Breast epithelium (tissue), 4 donors: ENCODE measurements around the gene MICAL2. TPM values are rescaled to one million over a fixed set of nuclear protein-coding genes. Genes with fewer than 3 reads are reported as not detected.
A peak's percentile ranks its signal among the peaks of the same experiment; 100 is the strongest.

Experiments
- DNase-seq, 2 donors: peaks; one replicate each; pipeline ENCODE4 v3.0.0-alpha.2; 2019; ENCODE audit warnings: low spot score in 2 of 2
- H3K27ac ChIP-seq, 2 donors: fragments of 200-600 bp; sonication (generic) in 1 of 2; one replicate each; pipeline ENCODE4 v1.5.1; 2016 to 2019; ENCODE audit warnings: mild to moderate bottlenecking in 1 of 2
- H3K27me3 ChIP-seq, 2 donors: fragments of 200-600 bp; sonication (generic) in 1 of 2; one replicate each; pipeline versions ENCODE4 v1.5.1 to v1.6.0; 2017 to 2019; ENCODE audit warnings: control low read depth in 1 of 2, mild to moderate bottlenecking in 1 of 2
- H3K36me3 ChIP-seq: fragments of 200-600 bp; one replicate; pipeline ENCODE4 v1.5.1; 2019
- H3K4me1 ChIP-seq, 2 donors: fragments of 200-600 bp; sonication (generic); one replicate each; pipeline ENCODE4 v1.5.1; 2016 to 2019; ENCODE audit warnings: control low read depth in 1 of 2
- H3K4me3 ChIP-seq, 3 donors: fragments of 200-600 bp; sonication (generic); 1 replicate in 2 of 3; 2 replicates in 1 of 3; pipeline ENCODE4 v1.5.1; 2016 to 2019; ENCODE audit warnings: mild to moderate bottlenecking in 3 of 3, moderate library complexity in 2 of 3
- H3K9me3 ChIP-seq, 2 donors: fragments of 200-600 bp; sonication (generic) in 1 of 2; one replicate each; pipeline ENCODE4 v1.5.1; 2016 to 2019; ENCODE audit warnings: control low read depth in 1 of 2
- CTCF ChIP-seq, 3 donors: fragments of 450-650 bp; IDR thresholded peaks; one replicate each; pipeline ENCODE4 v1.5.1; 2016 to 2017; ENCODE audit warnings: antibody characterized with exemption in 3 of 3, mild to moderate bottlenecking in 3 of 3, moderate library complexity in 3 of 3
- POLR2A ChIP-seq: fragments of 450-650 bp; IDR thresholded peaks from one replicate; pipeline ENCODE4 v1.6.1; 2016; ENCODE audit warnings: antibody characterized with exemption, mild to moderate bottlenecking, moderate library complexity
- POLR2AphosphoS5 ChIP-seq, 3 donors: sonication (generic); formaldehyde crosslinking; IDR thresholded peaks; one replicate each; pipeline ENCODE4 v1.6.1; 2017; ENCODE audit warnings: antibody characterized with exemption in 3 of 3
- intact Hi-C: fragments of 100-400 bp; cut with DNase I; formaldehyde crosslinking; loops from one replicate; pipeline ENCODE4 v1.15.1; 2023; ENCODE audit warnings: low total_unique reads
- total RNA-seq, 3 donors: library from RNA; depleted of rRNA; stranded (reverse); fragments of >200 nt; gene quantifications; one replicate each; pipeline ENCODE4 v1.1.0, GENCODE V29; 2016

The MICAL2 gene
- total RNA-seq, 3 donors from 2014 or later, result 30.9 to 52.4 (median 38.6) TPM

- intact Hi-C loops, result no loop called here
- H3K4me1 ChIP-seq, result peaks cover 0 to 5% of the 10 kb centered on the region in 2 donors
- no peak overlapping the region for H3K4me3 ChIP-seq
- TF ChIP-seq POLR2AphosphoS5 (IDR thresholded peaks at IDR 0.05) (no peak), POLR2A (no peak), CTCF (IDR thresholded peaks at IDR 0.05) (no peak)
- H3K27me3 ChIP-seq, result no peaks in the 10 kb centered on the region
- DNase-seq, result no peak
- no peaks in the 10 kb centered on the region for H3K36me3 ChIP-seq
- H3K9me3 ChIP-seq, result no peaks in the 10 kb centered on the region
- H3K27ac ChIP-seq, result no peak overlapping the region
These were observed 57.7 kb downstream of the MICAL2 start for GRCh38 chr11:12168114-12168513.

DNA sequence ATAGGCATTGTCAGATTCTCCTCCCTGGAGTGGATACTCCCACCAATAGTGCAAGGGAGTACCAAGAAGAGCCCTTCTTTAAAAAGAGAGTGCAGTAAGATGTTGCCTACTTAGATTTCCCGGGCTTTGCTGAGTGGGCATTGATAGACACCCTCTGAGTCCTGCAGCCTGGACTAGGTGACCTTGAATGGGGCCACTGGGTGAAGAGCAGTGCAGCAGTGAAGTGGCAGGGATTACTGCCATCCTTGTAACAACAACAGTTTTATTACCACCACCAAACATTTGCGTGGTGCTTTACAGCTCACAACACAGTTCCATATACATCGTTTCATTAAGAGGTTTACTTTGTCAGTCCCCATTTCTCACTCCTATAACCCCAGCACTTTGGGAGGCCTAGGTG is 59.4 kb downstream of the MICAL2 start:
- DNase-seq, result no peak
- Histone ChIP-seq H3K27ac (no peak overlapping the region), H3K36me3 (no peaks in the 10 kb centered on the region), H3K4me3 (no peak overlapping the region), H3K9me3 (no peaks in the 10 kb centered on the region), H3K4me1 (no peaks in the 10 kb centered on the region), H3K27me3 (no peaks in the 10 kb centered on the region)
- intact Hi-C loops, result no loop called here
- TF ChIP-seq POLR2AphosphoS5 (IDR thresholded peaks at IDR 0.05), result no peak
- TF ChIP-seq CTCF (IDR thresholded peaks at IDR 0.05), result no peak
- no peak for TF ChIP-seq POLR2A

DNA sequence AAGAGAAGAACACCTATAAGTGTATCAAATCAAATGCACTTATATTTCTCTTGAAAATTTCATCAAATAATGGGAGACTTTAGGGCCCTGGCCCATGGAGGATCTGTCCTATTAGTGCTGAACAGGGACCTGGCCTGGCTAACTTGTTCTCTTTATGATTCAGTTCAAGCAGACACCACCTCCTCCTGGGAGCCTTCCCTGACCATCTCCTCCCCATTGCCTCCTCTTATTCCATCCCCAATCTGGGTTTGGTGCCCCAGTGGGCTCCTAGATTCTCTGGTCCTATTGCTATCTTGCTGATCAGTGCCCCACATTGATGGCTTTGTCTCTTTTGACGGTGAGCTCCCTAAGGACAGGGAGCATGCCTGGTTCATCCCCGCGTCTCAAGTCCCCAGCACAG is 60.1 kb downstream of the MICAL2 start:
- intact Hi-C loops, result no loop called here
- H3K27me3 ChIP-seq, result no peaks in the 10 kb centered on the region
- H3K4me3 ChIP-seq, result no peak overlapping the region
- DNase-seq, result no peak
- no peak for TF ChIP-seq POLR2A
- no peaks in the 10 kb centered on the region for H3K9me3 ChIP-seq
- H3K27ac ChIP-seq, result peak overlapping the region; percentile 32 to 41
- H3K4me1 ChIP-seq, result no peaks in the 10 kb centered on the region
- no peaks in the 10 kb centered on the region for H3K36me3 ChIP-seq

DNA sequence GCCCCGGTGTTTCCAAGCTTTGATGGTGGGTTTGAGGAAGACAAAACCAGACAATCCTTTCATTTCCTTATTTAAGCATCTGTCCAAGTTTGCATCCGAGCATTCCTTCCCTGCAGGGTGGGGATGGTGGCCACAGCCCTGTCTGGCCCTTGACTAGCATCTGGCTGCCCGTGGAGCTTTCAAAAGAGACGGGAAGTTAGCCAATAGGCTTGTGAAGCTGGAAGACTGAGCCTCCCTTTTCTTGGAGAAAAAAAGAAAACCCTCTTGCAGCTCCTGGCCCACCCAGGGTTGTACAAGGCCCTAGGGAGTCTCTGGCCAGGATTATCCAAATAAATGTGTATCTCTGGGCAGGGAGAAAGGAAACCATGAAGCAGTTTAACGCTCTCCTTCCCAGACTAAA is 60.6 kb downstream of the MICAL2 start:
- Histone ChIP-seq H3K36me3 (no peaks in the 10 kb centered on the region), H3K9me3 (no peaks in the 10 kb centered on the region), H3K4me1 (no peaks in the 10 kb centered on the region), H3K4me3 (no peak overlapping the region), H3K27me3 (no peaks in the 10 kb centered on the region), H3K27ac (peak overlapping the region; percentile 32 to 41)
- no peak for DNase-seq
- TF ChIP-seq POLR2A (no peak), POLR2AphosphoS5 (IDR thresholded peaks at IDR 0.05) (no peak), CTCF (IDR thresholded peaks at IDR 0.05) (no peak)
- intact Hi-C loops, result no loop called here

- no peak for TF ChIP-seq POLR2A
- no peak for TF ChIP-seq CTCF (IDR thresholded peaks at IDR 0.05)
- TF ChIP-seq POLR2AphosphoS5 (IDR thresholded peaks at IDR 0.05), result no peak
- no peaks in the 10 kb centered on the region for H3K27me3 ChIP-seq
- H3K9me3 ChIP-seq, result no peaks in the 10 kb centered on the region
- no peaks in the 10 kb centered on the region for H3K4me1 ChIP-seq
- DNase-seq, result no peak
- H3K27ac ChIP-seq, result no peak overlapping the region
- H3K36me3 ChIP-seq, result no peaks in the 10 kb centered on the region
- intact Hi-C loops, result no loop called here
- no peak overlapping the region for H3K4me3 ChIP-seq
These were observed 61.5 kb downstream of the MICAL2 start for GRCh38 chr11:12171921-12172320.

DNA sequence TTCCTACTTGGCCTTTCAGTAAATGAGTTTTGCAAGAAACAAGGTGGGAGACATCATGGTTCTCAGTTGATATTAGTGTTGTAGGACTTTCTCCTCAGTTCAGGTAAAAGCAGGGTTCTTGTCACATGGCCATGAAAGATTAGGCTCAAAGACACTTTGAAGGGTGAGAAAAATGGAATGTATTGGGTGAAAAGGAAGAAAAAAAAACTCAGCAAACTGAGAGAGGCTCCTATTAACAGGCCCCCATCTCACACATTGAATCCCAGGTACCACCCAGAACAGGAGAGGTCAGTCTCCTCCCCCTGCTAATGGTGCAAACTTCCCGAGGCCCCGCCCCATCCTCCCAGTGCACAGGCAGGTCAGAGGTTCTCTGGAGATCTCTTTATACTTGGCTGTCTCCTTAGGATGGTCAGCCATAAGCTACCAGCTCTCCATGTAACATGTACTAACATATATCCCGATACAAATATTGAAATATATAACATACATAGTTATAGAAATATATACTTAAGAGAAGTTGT is 62.2 kb downstream of the MICAL2 start:
- Histone ChIP-seq H3K4me3 (no peak overlapping the region), H3K36me3 (no peaks in the 10 kb centered on the region), H3K27ac (no peak overlapping the region), H3K4me1 (no peaks in the 10 kb centered on the region), H3K27me3 (no peaks in the 10 kb centered on the region), H3K9me3 (no peaks in the 10 kb centered on the region)
- DNase-seq, result no peak
- intact Hi-C loops, result no loop called here
- no peak for TF ChIP-seq POLR2AphosphoS5 (IDR thresholded peaks at IDR 0.05)
- TF ChIP-seq CTCF (IDR thresholded peaks at IDR 0.05), result no peak
- TF ChIP-seq POLR2A, result no peak
